Natural killer cell (primary cell): ENCODE data around the gene NEUROD2. TPM values are rescaled to one million over a fixed set of nuclear protein-coding genes. Genes with fewer than 3 reads are reported as not detected.

Source experiments
- ATAC-seq, 3 donors: fragments of 150-1000 bp in 2 of 3; fragments of 200-7000 bp in 1 of 3; cut with Tn5 transposase; 1 replicate in 1 of 3; 2 replicates in 2 of 3; pipeline ENCODE4 v1.10.0; 2021; ENCODE audit warnings: mild to moderate bottlenecking in 2 of 3, moderate library complexity in 2 of 3
- DNase-seq, 2 donors: peaks; one replicate each; pipeline versions ENCODE4 v3.0.0 to v3.0.0-alpha.2; 2013 to 2021; ENCODE audit warnings: mixed read lengths in 1 of 2
- H3K27ac ChIP-seq: one replicate; pipeline ENCODE4 v1.5.1; 2013; ENCODE audit warnings: mild to moderate bottlenecking, low read length
- H3K27me3 ChIP-seq: one replicate; pipeline ENCODE4 v1.6.1; 2013; ENCODE audit warnings: low read length; ENCODE audit not compliant: control insufficient read depth, insufficient read depth
- H3K36me3 ChIP-seq: one replicate; pipeline ENCODE4 v1.6.1; 2013; ENCODE audit warnings: low read length; ENCODE audit not compliant: control insufficient read depth, insufficient read depth
- H3K4me1 ChIP-seq: one replicate; pipeline ENCODE4 v1.6.1; 2013; ENCODE audit warnings: low read length; ENCODE audit not compliant: control insufficient read depth, insufficient read depth
- H3K4me3 ChIP-seq: one replicate; pipeline ENCODE4 v1.5.1; 2013; ENCODE audit warnings: low read length
- H3K9me3 ChIP-seq: one replicate; pipeline ENCODE4 v1.6.1; 2013; ENCODE audit warnings: low read length; ENCODE audit not compliant: control insufficient read depth, insufficient read depth
- H3K27ac Mint-ChIP-seq, 2 donors: one replicate each; pipeline ENCODE4 v1.8.0; 2022; ENCODE audit warnings: mild to moderate bottlenecking in 2 of 2, mixed read lengths in 2 of 2, moderate library complexity in 1 of 2
- H3K27me3 Mint-ChIP-seq, 2 donors: one replicate each; pipeline ENCODE4 v1.8.0; 2022; ENCODE audit warnings: low read depth in 2 of 2, mixed read lengths in 2 of 2
- H3K36me3 Mint-ChIP-seq: one replicate; pipeline ENCODE4 v1.8.0; 2022; ENCODE audit warnings: mixed read lengths
- H3K4me1 Mint-ChIP-seq, 2 donors: one replicate each; pipeline ENCODE4 v1.8.0; 2022; ENCODE audit warnings: mixed read lengths in 2 of 2
- H3K4me3 Mint-ChIP-seq: one replicate; pipeline ENCODE4 v1.8.0; 2022; ENCODE audit warnings: mild to moderate bottlenecking, moderate library complexity, mixed read lengths
- H3K9me3 Mint-ChIP-seq, 2 donors: one replicate each; pipeline ENCODE4 v1.8.0; 2022; ENCODE audit warnings: mixed read lengths in 2 of 2
- WGBS: methylation state at CpG from one replicate; pipeline ENCODE4 v1.1.7; 2013; ENCODE audit warnings: missing lambda C conversion rate; ENCODE audit not compliant: insufficient coverage; 5-methylcytosine and 5-hydroxymethylcytosine counted together
- intact Hi-C: fragments of 100-400 bp; cut with micrococcal nuclease; formaldehyde crosslinking; loops from one replicate; pipeline ENCODE4 v1.14.2; 2022
- total RNA-seq, 4 donors: library from RNA; stranded (reverse); fragments of 120-200 nt in 1 of 4; gene quantifications; one replicate each; pipeline versions ENCODE4 v1.2.3 to v1.2.4, GENCODE V29; 2013 to 2022
- TF ChIP-seq, protein P1 (sequence below): fragments of 200-600 bp; IDR thresholded peaks from one replicate; pipeline ENCODE4 v1.8.0; 2022; ENCODE audit warnings: antibody characterized with exemption

NEUROD2 gene
- total RNA-seq, 3 donors from 2014 or later (not counting 1 experiment from before 2014, with no cell fraction given) = not detected

DNA sequence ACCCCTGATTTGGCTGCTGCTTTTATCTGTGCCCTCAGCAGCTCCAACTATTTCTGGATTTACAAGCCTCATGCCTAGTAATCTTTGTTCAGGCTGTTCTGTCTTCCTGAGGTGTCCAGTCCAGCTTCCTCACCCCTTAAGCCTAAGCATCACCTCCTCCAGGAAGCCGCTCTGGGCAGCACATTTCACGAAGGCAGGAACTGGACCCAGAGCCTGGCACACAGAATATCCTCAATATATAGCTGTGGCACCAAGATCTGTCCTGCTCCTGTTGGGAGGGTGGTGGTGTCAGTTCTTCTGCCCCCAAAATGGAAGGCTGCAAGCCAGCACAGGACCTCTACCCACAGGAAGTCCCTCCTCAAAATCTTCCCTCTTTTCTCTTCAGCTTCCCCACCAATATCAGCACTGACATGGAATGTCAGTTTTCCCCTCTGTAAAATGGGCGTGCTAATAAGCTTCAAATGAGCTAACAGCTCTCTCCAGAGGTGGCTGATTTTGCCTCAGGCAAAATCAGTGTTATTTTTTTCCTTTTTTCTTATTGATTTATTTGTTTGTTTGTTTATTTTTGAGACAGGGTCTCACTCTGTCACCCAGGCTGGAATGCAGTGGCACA is 6.9 kb upstream of the NEUROD2 start:
- TF ChIP-seq, protein P1, sequence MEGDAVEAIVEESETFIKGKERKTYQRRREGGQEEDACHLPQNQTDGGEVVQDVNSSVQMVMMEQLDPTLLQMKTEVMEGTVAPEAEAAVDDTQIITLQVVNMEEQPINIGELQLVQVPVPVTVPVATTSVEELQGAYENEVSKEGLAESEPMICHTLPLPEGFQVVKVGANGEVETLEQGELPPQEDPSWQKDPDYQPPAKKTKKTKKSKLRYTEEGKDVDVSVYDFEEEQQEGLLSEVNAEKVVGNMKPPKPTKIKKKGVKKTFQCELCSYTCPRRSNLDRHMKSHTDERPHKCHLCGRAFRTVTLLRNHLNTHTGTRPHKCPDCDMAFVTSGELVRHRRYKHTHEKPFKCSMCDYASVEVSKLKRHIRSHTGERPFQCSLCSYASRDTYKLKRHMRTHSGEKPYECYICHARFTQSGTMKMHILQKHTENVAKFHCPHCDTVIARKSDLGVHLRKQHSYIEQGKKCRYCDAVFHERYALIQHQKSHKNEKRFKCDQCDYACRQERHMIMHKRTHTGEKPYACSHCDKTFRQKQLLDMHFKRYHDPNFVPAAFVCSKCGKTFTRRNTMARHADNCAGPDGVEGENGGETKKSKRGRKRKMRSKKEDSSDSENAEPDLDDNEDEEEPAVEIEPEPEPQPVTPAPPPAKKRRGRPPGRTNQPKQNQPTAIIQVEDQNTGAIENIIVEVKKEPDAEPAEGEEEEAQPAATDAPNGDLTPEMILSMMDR = no peak
- H3K27me3 ChIP-seq = peaks cover 7% of the 10 kb centered on the region
- no peaks in the 10 kb centered on the region for H3K9me3 Mint-ChIP-seq

DNA sequence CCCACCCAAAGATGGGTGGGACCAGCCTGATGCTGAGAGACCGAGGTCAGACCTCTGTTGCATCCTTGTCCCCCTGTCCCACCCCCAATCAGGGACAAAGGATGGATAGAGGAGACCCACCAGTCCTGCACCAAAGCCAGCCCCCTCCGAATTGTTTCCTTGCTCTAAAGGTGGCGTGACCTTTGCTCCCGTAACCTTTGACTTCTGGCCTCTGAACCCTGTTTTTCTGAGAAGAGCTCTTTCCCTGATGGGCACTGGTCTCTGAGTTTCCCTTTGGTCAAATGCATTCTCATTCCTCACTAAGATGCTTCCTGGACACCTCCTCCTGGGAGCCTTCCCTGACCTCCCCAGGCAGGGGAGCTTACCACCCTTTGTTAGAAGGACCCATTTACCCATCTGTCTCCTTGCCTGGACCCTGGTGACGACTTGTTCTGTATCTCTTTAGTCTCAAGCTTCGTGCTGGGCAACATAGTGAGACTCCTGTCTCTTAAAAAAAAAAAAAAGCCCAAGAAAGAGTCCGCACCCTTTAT is 5.3 kb upstream of the NEUROD2 start:
- intact Hi-C loops = no loop called here
- peaks cover 32 to 36% of the 10 kb centered on the region in 2 donors for H3K27me3 Mint-ChIP-seq
- peaks cover 6% of the 10 kb centered on the region for H3K4me1 ChIP-seq
- H3K27ac Mint-ChIP-seq = no peak overlapping the region
- H3K4me3 ChIP-seq = no peak overlapping the region
- H3K36me3 ChIP-seq = no peaks in the 10 kb centered on the region
- H3K4me3 Mint-ChIP-seq = no peak overlapping the region
- H3K9me3 ChIP-seq = no peaks in the 10 kb centered on the region
- H3K27me3 ChIP-seq = peaks cover 15% of the 10 kb centered on the region
- H3K9me3 Mint-ChIP-seq = no peaks in the 10 kb centered on the region
- 86% methylated on average over 7 of the region's 7 CpGs for WGBS
- no peak overlapping the region for H3K27ac ChIP-seq
- TF ChIP-seq, protein P1 = no peak
- DNase-seq (no peak), ATAC-seq (no peak)
- H3K36me3 Mint-ChIP-seq = no peaks in the 10 kb centered on the region
- H3K4me1 Mint-ChIP-seq = peaks cover under 1% of the 10 kb centered on the region in 2 donors

More for the DNA sequence above, 6.9 kb upstream of the NEUROD2 start:
- DNase-seq = no peak
- Histone ChIP-seq H3K36me3 (no peaks in the 10 kb centered on the region), H3K4me1 (peaks cover 13% of the 10 kb centered on the region), H3K27ac (no peak overlapping the region), H3K9me3 (no peaks in the 10 kb centered on the region), H3K4me3 (no peak overlapping the region)
- Mint-ChIP-seq H3K36me3 (no peaks in the 10 kb centered on the region), H3K4me3 (no peak overlapping the region), H3K27ac (no peak overlapping the region), H3K27me3 (peaks cover 17 to 30% of the 10 kb centered on the region in 2 donors), H3K4me1 (peaks cover 7% of the 10 kb centered on the region in 2 donors)
- ATAC-seq = no peak
- 82% methylated on average over 3 of the region's 3 CpGs for WGBS
- intact Hi-C loops = no loop called here

DNA sequence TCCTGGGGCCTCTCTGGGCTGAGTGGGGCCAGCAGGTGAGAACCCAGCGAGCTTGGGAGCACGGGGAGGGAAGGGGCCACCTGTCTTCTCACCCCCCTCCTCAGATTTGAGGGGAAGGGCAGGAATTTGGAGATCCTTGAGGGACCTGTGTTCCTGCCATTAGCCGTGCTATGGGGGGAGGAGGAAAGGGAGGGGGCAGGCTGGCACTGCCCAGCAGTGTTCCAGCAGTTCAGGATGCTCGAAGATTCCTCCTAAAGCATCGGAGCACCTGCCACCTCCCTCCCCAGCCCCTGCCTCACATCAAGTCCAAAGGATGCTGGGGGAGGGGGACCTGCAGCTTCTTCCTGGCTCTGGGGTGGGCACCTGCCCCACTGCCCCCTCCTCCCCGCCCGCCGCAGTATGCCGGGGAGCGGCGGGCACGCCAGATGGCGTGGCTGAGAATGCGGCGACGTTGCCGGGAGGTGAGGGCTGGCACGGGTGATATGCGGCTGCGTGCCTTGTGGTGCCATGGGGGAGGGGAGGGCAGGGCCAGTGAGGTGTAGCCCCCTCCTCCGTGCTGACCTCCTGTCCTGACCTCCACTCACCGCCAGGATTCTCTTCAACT is 4.7 kb upstream of the NEUROD2 start:
- no peak for ATAC-seq

More for the DNA sequence above, 4.7 kb upstream of the NEUROD2 start:
- H3K4me3 ChIP-seq = no peak overlapping the region
- H3K9me3 Mint-ChIP-seq = no peaks in the 10 kb centered on the region
- no peaks in the 10 kb centered on the region for H3K36me3 ChIP-seq
- peaks cover 0 to under 1% of the 10 kb centered on the region in 2 donors for H3K4me1 Mint-ChIP-seq
- TF ChIP-seq, protein P1 = no peak
- intact Hi-C loops = no loop called here
- 84% methylated on average over 20 of the region's 22 CpGs for WGBS
- peaks cover 20% of the 10 kb centered on the region for H3K27me3 ChIP-seq
- no peak overlapping the region for H3K27ac ChIP-seq
- no peaks in the 10 kb centered on the region for H3K36me3 Mint-ChIP-seq
- peaks cover 32 to 37% of the 10 kb centered on the region in 2 donors for H3K27me3 Mint-ChIP-seq
- DNase-seq = no peak
- H3K27ac Mint-ChIP-seq = no peak overlapping the region
- peaks cover 5% of the 10 kb centered on the region for H3K4me1 ChIP-seq
- no peak overlapping the region for H3K4me3 Mint-ChIP-seq
- no peaks in the 10 kb centered on the region for H3K9me3 ChIP-seq
